Fibroblast of gingiva (primary cell): Measurements from ENCODE around the gene RIT1.

Source experiments
- DNase-seq: peaks from one replicate; pipeline ENCODE4 v3.0.0-alpha.2; 2011; ENCODE audit warnings: low read depth

Gene RIT1

GRCh38 chr1:155856975-155857930 is 53.9 kb downstream of the RIT1 start, which contains the start of gene GON4L:
Gene GON4L, minus strand, starts transcription at chr1:155857214. Its CDS starts 3,434 bp downstream, at chr1:155853780.
- DNase-seq = peak; percentile 90

GRCh38 chr1:155856257-155856974 is 54.7 kb downstream of the RIT1 start:
- DNase-seq = no peak

GRCh38 chr1:155850345-155850744 is 60.8 kb downstream of the RIT1 start:
- no peak for DNase-seq

- no peak for DNase-seq
Observed at GRCh38 chr1:155847823-155848529, 63.2 kb downstream of the RIT1 start.
